H1 (cell line): Measurements from ENCODE around the gene GNAO1. TPM values are rescaled to one million over a fixed set of nuclear protein-coding genes. Genes with fewer than 3 reads are reported as not detected.
A peak's percentile ranks its signal among the peaks of the same experiment; 100 is the strongest.

Experiments used
- CTCF ChIA-PET: fragments of 300-600 bp; sonication (Branson Sonifier 250); formaldehyde crosslinking; loops from one replicate; lab custom pipeline; 2021; ENCODE audit not compliant: partially characterized antibody; lab: Charles Lee
- POLR2A ChIA-PET: fragments of 300-600 bp; sonication (Branson Sonifier 250); formaldehyde crosslinking; loops from one replicate; lab custom pipeline; 2021; ENCODE audit warnings: inconsistent platforms; ENCODE audit not compliant: partially characterized antibody; lab: Charles Lee
- DNase-seq, 2 experiments: peaks; one replicate each; pipeline versions ENCODE4 v3.0.0 to v3.0.0-alpha.2; 2010 to 2022; ENCODE audit warnings: low spot score in 2 of 2, low read depth in 1 of 2, mixed read lengths in 1 of 2
- FAIRE-seq: peaks from 2 replicates; lab custom pipeline; 2011; peaks lifted over from hg19 to GRCh38; lab: Jason Lieb, UNC
- H2AFZ ChIP-seq: 2 replicates; pipeline ENCODE4 v1.8.1; 2012; ENCODE audit warnings: low read length, inconsistent platforms
- H2AK5ac ChIP-seq: 2 replicates; pipeline ENCODE4 v1.6.1; 2013; ENCODE audit warnings: low read depth, low read length
- H2BK120ac ChIP-seq: replicated peaks from 2 replicates; pipeline ENCODE3; 2013; ENCODE audit warnings: low read depth, low read length, inconsistent platforms
- H2BK12ac ChIP-seq: 2 replicates; pipeline ENCODE4 v1.6.1; 2013; ENCODE audit warnings: low read depth, low read length
- H2BK15ac ChIP-seq: 2 replicates; pipeline ENCODE4 v1.6.1; 2013; ENCODE audit warnings: low read length
- H2BK20ac ChIP-seq: 2 replicates; pipeline ENCODE4 v1.6.1; 2013; ENCODE audit warnings: low read length
- H2BK5ac ChIP-seq: 2 replicates; pipeline ENCODE4 v1.6.1; 2013; ENCODE audit warnings: low read depth, low read length
- H3K14ac ChIP-seq: 2 replicates; pipeline ENCODE4 v1.6.1; 2013; ENCODE audit warnings: inconsistent platforms; ENCODE audit not compliant: insufficient read length
- H3K18ac ChIP-seq: 2 replicates; pipeline ENCODE4 v1.6.1; 2013; ENCODE audit warnings: low read length; ENCODE audit errors: extremely low read depth
- H3K23ac ChIP-seq: 2 replicates; pipeline ENCODE4 v1.6.1; 2013; ENCODE audit warnings: inconsistent platforms; ENCODE audit not compliant: insufficient read length
- H3K23me2 ChIP-seq: 2 replicates; pipeline ENCODE4 v1.6.1; 2013; ENCODE audit warnings: low read depth, low read length
- H3K27ac ChIP-seq: 2 replicates; pipeline ENCODE4 v1.6.1; 2011; ENCODE audit warnings: low read depth, low read length, inconsistent platforms
- H3K27me3 ChIP-seq, 4 experiments: replicated peaks in 1 of 4; 1 replicate in 1 of 4; 2 replicates in 3 of 4; pipeline versions ENCODE4 v1.6.1 to v1.8.1; 2011 to 2013; ENCODE audit warnings: low read length in 3 of 4, mild to moderate bottlenecking in 3 of 4, inconsistent platforms in 2 of 4, mixed read lengths in 2 of 4, moderate library complexity in 1 of 4; ENCODE audit not compliant: control insufficient read depth in 3 of 4, insufficient read depth in 3 of 4; ENCODE audit errors: extremely low read depth in 1 of 4
- H3K36me3 ChIP-seq, 4 experiments: 2 replicates each; pipeline versions ENCODE4 v1.6.1 to v1.8.1; 2011 to 2013; ENCODE audit warnings: mild to moderate bottlenecking in 4 of 4, low read length in 3 of 4, moderate library complexity in 2 of 4, control low read depth in 1 of 4, inconsistent platforms in 1 of 4; ENCODE audit not compliant: insufficient read depth in 4 of 4, control insufficient read depth in 2 of 4
- H3K4ac ChIP-seq: replicated peaks from 2 replicates; pipeline ENCODE3; 2013; ENCODE audit warnings: low read length, low read depth, mixed read lengths, inconsistent platforms; ENCODE audit not compliant: insufficient read length
- H3K4me1 ChIP-seq, 4 experiments: replicated peaks in 1 of 4; 1 replicate in 1 of 4; 2 replicates in 3 of 4; pipeline versions ENCODE4 v1.6.1 to v1.8.1; 2011 to 2013; ENCODE audit warnings: low read length in 3 of 4, inconsistent platforms in 2 of 4, mixed read lengths in 1 of 4; ENCODE audit not compliant: insufficient read depth in 4 of 4, control insufficient read depth in 3 of 4
- H3K4me2 ChIP-seq, 2 experiments: 2 replicates each; pipeline versions ENCODE4 v1.6.1 to v1.8.1; 2011 to 2013; ENCODE audit warnings: low read depth in 2 of 2, low read length in 2 of 2, control low read depth in 1 of 2, inconsistent platforms in 1 of 2, mild to moderate bottlenecking in 1 of 2; ENCODE audit not compliant: insufficient read depth in 1 of 2
- H3K4me3 ChIP-seq, 4 experiments: fragments of 200-600, 300-600 bp in 1 of 4; sonication (generic), shearing (Covaris generic), sonication (Bioruptor Twin) in 1 of 4; 2 replicates each; pipeline versions ENCODE4 v1.5.1 to v1.8.1; 2011 to 2016; ENCODE audit warnings: low read length in 4 of 4, low read depth in 3 of 4, control low read depth in 2 of 4, inconsistent platforms in 2 of 4, mild to moderate bottlenecking in 2 of 4, mixed read lengths in 1 of 4, moderate library complexity in 1 of 4; ENCODE audit not compliant: insufficient read depth in 2 of 4; ENCODE audit errors: extremely low read depth in 1 of 4
- H3K56ac ChIP-seq: replicated peaks from 2 replicates; pipeline ENCODE3; 2013; ENCODE audit warnings: low read depth, mild to moderate bottlenecking, mixed read lengths, low read length, inconsistent platforms; ENCODE audit not compliant: insufficient read length
- H3K79me1 ChIP-seq: 2 replicates; pipeline ENCODE4 v1.6.1; 2013; ENCODE audit warnings: low read depth, low read length, control low read depth
- H3K79me2 ChIP-seq, 2 experiments: 2 replicates each; pipeline versions ENCODE4 v1.6.1 to v1.8.1; 2012 to 2013; ENCODE audit warnings: low read length in 2 of 2, mild to moderate bottlenecking in 2 of 2, inconsistent platforms in 1 of 2; ENCODE audit not compliant: insufficient read depth in 2 of 2, control insufficient read depth in 1 of 2
- H3K9ac ChIP-seq, 4 experiments: replicated peaks in 1 of 4; 1 replicate in 1 of 4; 2 replicates in 3 of 4; pipeline versions ENCODE4 v1.6.1 to v1.8.1; 2011 to 2013; ENCODE audit warnings: low read depth in 3 of 4, low read length in 3 of 4, control low read depth in 2 of 4, mild to moderate bottlenecking in 2 of 4, moderate library complexity in 2 of 4, inconsistent platforms in 1 of 4; ENCODE audit errors: extremely low read depth in 1 of 4
- H3K9me3 ChIP-seq, 2 experiments: 2 replicates each; pipeline versions ENCODE4 v1.6.1 to v1.8.1; 2012 to 2013; ENCODE audit warnings: mild to moderate bottlenecking in 2 of 2, moderate library complexity in 2 of 2, control low read depth in 1 of 2, inconsistent platforms in 1 of 2, low read depth in 1 of 2, low read length in 1 of 2, mixed read lengths in 1 of 2; ENCODE audit not compliant: insufficient read depth in 2 of 2
- H4K20me1 ChIP-seq, 2 experiments: replicated peaks in 1 of 2; 2 replicates each; pipeline versions ENCODE3 to v1.8.1; 2011 to 2013; ENCODE audit warnings: inconsistent platforms in 2 of 2, low read length in 2 of 2, mild to moderate bottlenecking in 1 of 2; ENCODE audit not compliant: insufficient read depth in 2 of 2, control insufficient read depth in 1 of 2
- H4K5ac ChIP-seq: 2 replicates; pipeline ENCODE4 v1.6.1; 2013; ENCODE audit warnings: low read length, low read depth, mixed read lengths, inconsistent platforms; ENCODE audit not compliant: insufficient read length
- H4K8ac ChIP-seq: 2 replicates; pipeline ENCODE4 v1.8.0; 2013; ENCODE audit warnings: mild to moderate bottlenecking, moderate library complexity, low read length, inconsistent platforms; ENCODE audit not compliant: insufficient read depth; ENCODE audit errors: extremely low read depth
- H4K91ac ChIP-seq: replicated peaks from 2 replicates; pipeline ENCODE3; 2013; ENCODE audit warnings: low read length, mixed read lengths, inconsistent platforms; ENCODE audit not compliant: insufficient read length
- GTF2F1 ChIP-seq: IDR thresholded peaks from 2 replicates; pipeline ENCODE4 v1.6.1; 2012; ENCODE audit warnings: low read depth, low read length, improper control_type of control experiment, borderline replicate concordance
- ZNF274 ChIP-seq: IDR thresholded peaks from 2 replicates; pipeline ENCODE4 v1.7.0; 2012; ENCODE audit warnings: low read length, borderline replicate concordance; ENCODE audit errors: extremely low read depth
- WGBS, 2 experiments: shearing (Covaris generic) in 1 of 2; methylation state at CpG; one replicate each; pipeline versions ENCODE4 v1.1.6 to v1.1.7; 2013 to 2015; ENCODE audit warnings: low lambda C conversion rate in 2 of 2, mixed read lengths in 2 of 2, inconsistent platforms in 1 of 2, low coverage in 1 of 2, missing lambda C conversion rate in 1 of 2; ENCODE audit not compliant: insufficient replicate concordance in 2 of 2, insufficient coverage in 1 of 2, insufficient read length in 1 of 2; ENCODE audit errors: extremely low coverage in 1 of 2, missing lambda C conversion rate in 1 of 2; 5-methylcytosine and 5-hydroxymethylcytosine counted together
- polyA plus RNA-seq, 7 experiments: library from polyadenylated mRNA; depleted of rRNA in 3 of 7; stranded (reverse) in 5 of 7; unstranded in 2 of 7; fragments of >200 nt in 5 of 7; fragments of 200-250 nt in 2 of 7; gene quantifications; 1 replicate in 5 of 7; 2 replicates in 1 of 7; 4 replicates in 1 of 7; pipeline versions ENCODE4 v1.2.1 to v1.2.3, GENCODE V29; 2011 to 2013; ENCODE audit warnings: missing spikeins in 2 of 7, mixed read lengths in 2 of 7
- total RNA-seq: library from RNA; stranded (reverse); fragmentation: NEBNext Ultra II Directional; extraction: Animal tissue kit (Norgen Biotek cat#: 25700); gene quantifications from 2 replicates; pipeline ENCODE4 v1.2.1, GENCODE V29; 2021

GNAO1 gene
- total and polyA plus RNA-seq, 2 of the 8 experiments (the other 6 are each of a cell fraction or from before 2014, with no cell fraction given) = 6.7 to 34.4 TPM

- POLR2A ChIA-PET = no interaction called here
- H3K4me2 ChIP-seq = no peak overlapping the region
Observed at GRCh38 chr16:56340864-56341365, 149.6 kb downstream of the GNAO1 start.

More at GRCh38 chr16:56340864-56341365, 149.6 kb downstream of the GNAO1 start:
- no peak overlapping the region for H3K27ac ChIP-seq
- no peak overlapping the region for H3K9ac ChIP-seq
- H2BK15ac ChIP-seq = no peak overlapping the region
- CTCF ChIA-PET = interaction anchor here (0.6 to 3.0 kb wide), 8 partner anchors 9 to 565 kb away, joined by 3 to 14 read pairs (median 6); no protein-coding TSS in a partner anchor
- H4K8ac ChIP-seq = peak overlapping the region; percentile 25; the same call in 1 of the 2 replicates
- TF ChIP-seq ZNF274 (no peak), GTF2F1 (no peak)
- TF ChIP-seq, all 59 proteins: peak for 0
- Histone ChIP-seq H3K14ac (no peak overlapping the region), H2BK5ac (no peak overlapping the region), H2BK120ac (no peak overlapping the region), H3K23me2 (no peaks in the 10 kb centered on the region), H2BK20ac (no peak overlapping the region), H2AK5ac (no peak overlapping the region), H3K36me3 (0 out of 8 replicates have a peak, but pooled peaks cover 0 to 2% (median 0%) of the 10 kb centered on the region in 4 experiments), H3K18ac (no peak overlapping the region), H4K5ac (no peak overlapping the region), H3K79me2 (no peaks in the 10 kb centered on the region), H4K91ac (no peak overlapping the region), H4K20me1 (no peaks in the 10 kb centered on the region), H2AFZ (no peak overlapping the region), H3K9me3 (no peaks in the 10 kb centered on the region), H2BK12ac (no peak overlapping the region), H3K4me3 (no peak overlapping the region), H3K4me1 (no peaks in the 10 kb centered on the region), H3K27me3 (no peaks in the 10 kb centered on the region), H3K56ac (no peak overlapping the region), H3K4ac (no peak overlapping the region), H3K79me1 (no peaks in the 10 kb centered on the region), H3K23ac (no peak overlapping the region)
- WGBS, 2 experiments = 89% methylated on average over 9 of the region's 17 CpGs; no CpG with 5 or more reads in 1 of the 2 experiments
- FAIRE-seq = no peak
- no peak for DNase-seq
